M059J (cell line): ENCODE measurements around the gene NSL1. TPM values are rescaled to one million over a fixed set of nuclear protein-coding genes. Genes with fewer than 3 reads are reported as not detected.
"Not testable (repeated sequence)": the region's sequence is repeated elsewhere in the genome, so short reads cannot be mapped to it uniquely, and the experiment has no call there.

Source experiments
- DNase-seq: peaks from one replicate; pipeline ENCODE4 v3.0.0-alpha.2; 2012; ENCODE audit warnings: low read depth
- total RNA-seq: library from RNA; depleted of rRNA; stranded (reverse); fragments of >200 nt; shearing (Covaris generic); gene quantifications from 2 replicates; pipeline ENCODE4 v1.2.3, GENCODE V29; 2014

Gene NSL1
- total RNA-seq, 1 experiment from 2014 or later = 87.9 TPM

GRCh38 chr1:212782422-212783154, 9.0 kb downstream of the NSL1 start:
- DNase-seq = peak; percentile 53

GRCh38 chr1:212781225-212781624, 10.4 kb downstream of the NSL1 start:
- DNase-seq = no peak

- DNase-seq = no peak
Measured at GRCh38 chr1:212780759-212781158, 10.8 kb downstream of the NSL1 start.

- DNase-seq = not testable (repeated sequence)
Measured at GRCh38 chr1:212779086-212779485, 12.5 kb downstream of the NSL1 start.

GRCh38 chr1:212777151-212777550, 14.4 kb downstream of the NSL1 start:
- DNase-seq = no peak

GRCh38 chr1:212775241-212775640, 16.3 kb downstream of the NSL1 start:
- no peak for DNase-seq

GRCh38 chr1:212774584-212774983, 17.0 kb downstream of the NSL1 start:
- DNase-seq = no peak

GRCh38 chr1:212773011-212773410, 18.6 kb downstream of the NSL1 start:
- no peak for DNase-seq

GRCh38 chr1:212771341-212771740, 20.2 kb downstream of the NSL1 start:
- DNase-seq = no peak

GRCh38 chr1:212769459-212770167, 22.0 kb downstream of the NSL1 start:
- peak; percentile 49 for DNase-seq

- DNase-seq = not testable (repeated sequence)
Measured at GRCh38 chr1:212766825-212767224, 24.8 kb downstream of the NSL1 start.

GRCh38 chr1:212764718-212765281, 26.8 kb downstream of the NSL1 start:
- DNase-seq = not testable (repeated sequence)

- no peak for DNase-seq
Measured at GRCh38 chr1:212762839-212763238, 28.7 kb downstream of the NSL1 start.

- DNase-seq = no peak
Measured at GRCh38 chr1:212762234-212762633, 29.3 kb downstream of the NSL1 start.

GRCh38 chr1:212760126-212760823, 31.3 kb downstream of the NSL1 start:
- no peak for DNase-seq

- DNase-seq = no peak
Measured at GRCh38 chr1:212759683-212760082, 31.9 kb downstream of the NSL1 start.

GRCh38 chr1:212754680-212755079, 36.9 kb downstream of the NSL1 start:
- DNase-seq = no peak

GRCh38 chr1:212754193-212754592, 37.4 kb downstream of the NSL1 start:
- no peak for DNase-seq

- no peak for DNase-seq
Measured at GRCh38 chr1:212753749-212754148, 37.8 kb downstream of the NSL1 start.

GRCh38 chr1:212752934-212753497, 38.6 kb downstream of the NSL1 start:
- no peak for DNase-seq

- peak; percentile 28 for DNase-seq
Measured at GRCh38 chr1:212752252-212752933, 39.2 kb downstream of the NSL1 start.
